Stimulated activated CD8-positive, alpha-beta memory T cell treated with anti-CD3 and anti-CD28 coated beads, Interleukin-12 subunit alpha, Interleukin-12 subunit beta, amount 100 ng/mL, for 1 hour (primary cell): Measurements from ENCODE around the gene PTDSS2.

Source experiments
- DNase-seq: peaks from one replicate; pipeline ENCODE4 v3.0.0-alpha.2; 2020; ENCODE audit warnings: low read depth

The PTDSS2 gene

DNA sequence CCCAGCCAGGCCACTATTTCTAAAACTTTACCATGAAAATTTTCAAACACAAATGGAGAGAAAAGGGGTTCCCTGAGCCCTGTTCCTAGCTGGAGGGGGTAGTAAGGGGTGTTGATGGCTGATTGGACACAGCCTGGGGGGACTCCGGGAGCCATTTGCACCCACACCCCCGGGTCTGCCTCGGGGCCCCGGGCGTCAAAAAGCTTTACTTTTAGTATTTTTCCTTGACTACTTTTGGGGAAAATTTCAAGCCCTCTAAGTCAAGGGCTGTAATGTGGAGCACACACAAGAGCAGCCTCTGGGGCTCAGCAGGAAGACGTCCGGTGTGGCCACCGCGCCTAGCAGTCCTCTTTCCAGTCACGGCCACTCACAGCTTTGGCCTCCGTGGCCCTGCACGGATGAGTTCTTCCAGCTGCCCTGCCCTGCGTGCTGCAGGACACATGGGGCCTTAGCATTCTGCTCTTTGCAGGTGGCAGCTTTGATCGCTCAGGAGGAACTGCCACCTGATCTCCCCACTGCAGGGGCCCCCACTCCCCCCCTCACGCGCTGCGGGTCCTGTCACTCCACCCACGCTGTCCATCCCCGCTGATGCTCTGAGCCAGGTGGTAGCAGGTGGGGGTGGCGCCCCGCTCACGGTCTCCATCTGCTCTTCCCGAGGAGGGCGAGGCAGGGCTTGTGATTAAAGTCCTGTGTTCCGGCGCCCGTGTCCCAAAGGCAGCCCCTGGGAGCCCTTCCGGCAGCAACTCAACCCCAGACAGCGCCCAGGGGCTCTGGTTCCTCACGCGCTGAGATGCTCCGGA, 42.5 kb downstream of the PTDSS2 start:
- DNase-seq, result no peak

DNA sequence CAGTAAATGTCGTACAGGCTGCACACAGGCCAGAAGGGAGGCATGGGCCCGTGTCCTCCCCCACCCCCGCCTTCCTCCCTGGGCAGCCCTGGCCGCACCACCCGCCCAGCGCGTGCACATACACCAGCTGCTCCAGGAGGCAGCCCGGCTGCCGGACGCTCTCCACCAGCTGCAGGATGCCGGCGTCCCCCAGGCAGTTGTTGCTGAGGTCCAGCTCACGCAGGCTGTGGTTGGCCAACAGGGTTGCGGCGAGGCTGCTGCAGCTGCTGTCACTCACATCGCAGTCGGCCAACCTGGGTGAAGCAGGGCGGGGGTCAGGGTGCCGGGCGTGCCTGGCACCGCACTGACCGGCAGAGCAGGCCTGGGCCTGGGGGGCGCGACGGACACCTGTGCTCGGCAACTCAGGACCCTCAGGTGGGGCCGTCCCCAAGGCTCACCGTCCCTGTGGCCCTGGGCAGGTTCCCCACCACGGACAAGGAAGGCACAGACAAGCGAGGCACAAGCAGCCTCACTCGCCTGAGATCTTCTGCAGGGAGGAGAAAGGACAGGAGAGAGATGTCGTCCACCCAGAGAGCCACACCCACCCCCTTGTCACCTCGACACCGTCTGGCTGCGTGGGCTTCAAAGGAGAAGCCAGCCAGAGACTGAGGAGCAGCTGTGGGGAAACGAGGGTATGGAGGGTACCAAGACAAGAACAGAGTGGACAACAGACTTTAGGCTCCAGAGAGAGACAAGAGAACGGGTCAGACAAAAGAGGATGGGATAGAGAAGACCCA, 44.9 kb downstream of the PTDSS2 start:
- no peak for DNase-seq

DNA sequence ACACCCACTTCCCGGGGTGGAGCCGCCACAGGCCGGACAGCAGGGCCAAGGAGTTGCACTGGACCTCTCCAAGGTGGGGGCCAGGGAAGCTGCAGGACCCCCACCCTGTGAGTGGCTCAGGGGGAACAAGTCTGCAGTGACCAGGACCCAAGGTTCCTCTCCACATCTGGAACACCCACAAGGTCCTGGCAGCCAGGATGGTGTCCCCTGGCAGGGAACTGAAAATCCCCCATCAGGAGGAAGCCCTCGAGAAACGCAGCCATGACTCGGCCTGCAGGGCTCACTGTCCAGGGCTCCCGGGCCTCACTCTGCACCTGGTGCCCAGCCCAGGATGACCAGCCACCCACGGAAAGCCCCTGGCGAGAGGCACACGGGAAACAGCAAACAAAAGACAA, 45.5 kb downstream of the PTDSS2 start:
- no peak for DNase-seq

DNA sequence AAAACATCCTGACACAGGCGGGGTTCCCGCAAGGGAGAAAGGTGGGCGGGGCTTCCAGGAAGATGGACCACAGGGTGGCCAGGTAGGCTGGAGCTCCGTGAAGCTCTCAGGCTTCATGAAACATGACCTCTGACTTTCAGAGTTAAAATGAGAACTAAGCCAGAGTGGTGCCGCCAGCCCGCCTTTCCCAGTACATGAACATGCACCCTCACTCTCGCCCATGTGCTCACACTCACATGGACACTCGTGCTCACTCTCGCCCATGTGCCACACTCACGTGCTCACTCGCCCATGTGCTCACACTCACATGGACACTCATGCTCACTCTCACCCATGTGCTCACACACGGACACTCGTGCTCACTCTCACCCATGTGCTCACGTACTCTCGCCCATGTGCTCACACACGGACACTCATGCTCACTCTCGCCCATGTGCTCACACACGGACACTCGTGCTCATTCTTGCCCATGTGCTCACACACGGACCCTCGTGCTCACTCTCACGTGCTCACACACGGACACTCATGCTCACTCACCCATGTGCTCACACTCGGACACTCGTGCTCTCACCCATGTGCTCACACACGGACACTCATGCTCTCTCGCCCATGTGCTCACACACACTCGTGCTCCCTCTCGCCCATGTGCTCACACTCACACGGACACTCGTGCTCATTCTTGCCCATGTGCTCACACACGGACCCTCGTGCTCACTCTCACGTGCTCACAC, 46.9 kb downstream of the PTDSS2 start:
- no peak for DNase-seq

- no peak for DNase-seq
These were observed 47.7 kb downstream of the PTDSS2 start for GRCh38 chr11:497565-498296.

DNA sequence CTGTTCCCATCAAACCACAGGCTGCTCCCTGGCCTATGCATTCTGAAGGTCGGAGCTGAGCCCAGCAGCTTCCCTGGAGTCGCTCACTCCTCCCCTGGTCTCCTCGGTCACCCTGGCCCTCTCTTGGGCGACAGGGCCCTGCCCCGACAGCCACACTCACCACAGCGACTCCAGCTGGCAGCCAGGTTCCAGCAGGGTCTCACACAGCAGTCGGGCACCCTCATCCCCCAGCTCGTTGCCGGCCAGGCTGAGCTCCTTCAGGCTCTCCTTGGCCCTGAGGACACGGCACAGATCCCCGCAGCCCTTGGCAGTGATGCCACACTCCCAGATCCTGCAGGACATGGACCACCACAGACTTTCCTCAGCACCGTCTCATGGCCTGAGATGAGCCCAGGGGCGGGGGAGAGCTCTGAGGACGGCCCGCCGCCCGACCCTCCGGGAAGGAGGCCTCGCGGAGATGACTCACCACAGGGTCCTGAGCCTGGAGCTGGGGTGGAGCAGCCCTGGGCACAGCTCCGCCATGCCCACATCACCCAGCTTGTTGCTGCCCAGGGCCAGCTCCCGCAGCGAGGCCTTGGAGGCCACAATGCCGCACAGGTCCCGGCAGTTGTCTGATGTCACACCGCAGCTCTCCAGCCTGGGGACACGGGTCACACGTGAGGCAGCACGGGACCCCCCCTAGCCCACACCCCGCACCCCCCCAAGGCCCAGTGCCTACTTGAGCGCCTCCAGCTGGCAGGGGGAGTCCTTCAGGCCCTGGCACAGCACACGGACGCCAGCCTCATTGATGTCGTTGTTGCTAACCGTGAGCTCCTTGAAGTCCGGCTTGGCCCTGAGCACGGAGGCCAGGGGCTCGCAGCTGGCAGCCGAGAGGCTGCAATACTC, 48.5 kb downstream of the PTDSS2 start:
- DNase-seq, result no peak

DNA sequence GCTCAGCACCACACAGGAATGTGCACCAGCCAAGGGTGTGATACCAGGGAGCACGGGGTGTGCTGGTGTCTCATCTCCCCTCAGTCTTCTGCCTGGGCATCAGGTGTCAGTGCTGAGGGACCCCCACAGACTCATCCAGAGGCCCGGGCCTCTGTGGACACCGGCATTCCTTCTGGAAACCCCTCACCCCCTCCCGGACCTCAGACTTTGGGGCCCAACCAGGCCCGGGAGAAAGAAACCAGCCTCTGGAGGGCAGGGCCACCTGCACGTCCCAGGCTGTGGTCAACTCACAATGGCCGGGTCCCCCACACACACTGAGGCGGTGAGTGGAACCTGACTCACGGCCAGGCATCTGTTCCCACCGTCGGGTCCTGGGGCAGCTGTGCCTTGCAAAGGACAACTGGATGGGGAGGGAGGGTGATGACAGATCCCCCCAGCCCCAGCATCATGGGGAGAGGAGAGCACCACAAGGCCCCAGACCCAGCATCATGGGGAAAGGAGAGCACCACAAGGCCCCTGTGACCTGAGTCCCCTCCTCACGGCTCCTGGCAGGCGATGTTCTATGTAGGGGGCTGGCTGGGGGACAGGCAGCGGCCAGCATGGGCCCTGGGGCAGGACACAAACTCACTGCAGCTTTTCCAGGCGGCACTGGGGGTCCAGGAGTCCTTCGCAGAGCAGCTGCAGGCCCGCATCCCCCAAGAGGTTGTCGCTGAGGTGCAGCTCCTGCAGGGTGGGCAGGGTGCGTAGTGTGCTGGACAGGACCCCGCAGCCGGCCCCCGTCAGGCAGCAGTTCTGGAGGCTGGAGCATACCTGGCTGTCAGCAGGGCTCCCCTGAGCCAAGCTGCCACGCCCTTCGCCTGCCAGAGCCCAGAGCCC, 49.4 kb downstream of the PTDSS2 start:
- DNase-seq, result no peak

DNA sequence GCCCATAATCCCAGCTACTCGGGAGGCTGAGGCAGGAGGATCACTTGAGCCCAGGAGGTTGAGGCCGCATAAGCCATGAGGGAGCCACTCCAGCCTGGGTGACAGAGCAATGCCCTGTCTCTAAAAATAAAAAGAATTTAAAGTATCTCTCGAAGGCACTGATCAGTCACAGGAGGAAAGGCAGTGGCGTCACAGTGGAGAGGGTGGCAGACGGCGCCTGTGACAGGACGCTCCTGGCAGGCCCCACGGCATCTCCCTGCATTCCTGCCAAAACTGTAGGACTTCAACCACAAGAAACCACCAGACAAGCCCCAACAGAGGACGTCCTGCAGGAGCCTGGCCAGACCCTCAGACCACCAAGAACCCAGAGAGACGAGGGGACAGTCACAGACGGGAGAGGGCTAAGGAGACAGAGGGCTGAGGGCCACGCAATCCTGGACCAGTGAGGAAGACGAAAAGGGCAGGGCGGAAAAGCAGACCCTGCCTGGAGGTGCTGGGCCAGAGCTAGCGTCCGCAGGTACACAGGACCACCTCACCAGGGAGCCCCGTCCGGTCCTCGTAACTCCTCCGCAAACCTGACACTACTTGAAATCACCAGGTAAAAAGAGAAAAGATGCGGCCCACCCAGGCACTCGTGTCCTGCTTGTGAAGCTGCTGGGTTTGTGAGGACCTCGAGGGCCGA, 51.1 kb downstream of the PTDSS2 start:
- DNase-seq, result no peak

GRCh38 chr11:501683-502287, 51.7 kb downstream of the PTDSS2 start:
- DNase-seq, result no peak

DNA sequence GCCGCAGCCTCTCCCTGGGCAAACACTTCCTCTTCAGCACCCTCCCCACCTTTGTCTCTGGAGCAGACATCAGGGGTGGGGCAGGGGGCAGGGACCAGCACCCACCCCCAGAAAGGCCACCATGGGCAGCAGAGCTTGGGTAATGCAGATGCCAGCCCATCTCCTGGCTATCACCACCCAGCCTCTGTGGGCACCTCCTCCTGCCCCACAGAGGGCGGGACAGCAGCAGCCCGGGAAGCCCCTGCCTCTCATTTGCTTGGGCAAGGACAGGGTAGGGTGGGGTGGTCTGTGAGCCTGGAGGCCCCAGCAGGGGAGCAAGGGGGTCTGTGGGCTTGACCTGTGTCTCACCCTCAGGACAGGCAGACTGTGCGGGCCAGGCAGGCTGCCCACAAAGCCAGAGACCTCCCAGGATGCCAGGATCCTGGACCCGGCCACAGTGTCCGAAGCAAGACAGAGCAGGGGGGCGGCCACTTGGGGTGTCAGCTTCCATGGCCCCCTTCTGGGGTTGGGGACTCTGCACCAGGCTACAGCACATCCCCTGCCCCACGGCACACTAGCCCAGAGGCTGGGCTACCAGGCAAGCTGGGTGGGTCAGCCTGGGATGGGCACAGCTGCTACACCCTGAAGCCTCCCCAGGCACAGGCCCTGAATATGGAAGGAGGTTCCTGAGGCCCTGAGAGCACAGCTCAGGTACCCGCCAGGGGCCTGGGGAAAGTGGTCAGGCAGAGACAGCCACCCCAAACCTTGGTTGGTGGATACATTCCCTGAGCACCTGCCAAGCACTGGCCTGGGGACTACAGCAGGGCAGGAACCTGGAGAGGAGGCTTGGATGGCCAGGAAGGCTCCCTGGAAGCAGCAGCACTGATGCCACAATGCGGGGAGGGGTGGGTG, 52.5 kb downstream of the PTDSS2 start:
- no peak for DNase-seq

- no peak for DNase-seq
These were observed 53.3 kb downstream of the PTDSS2 start for GRCh38 chr11:503179-503981.

DNA sequence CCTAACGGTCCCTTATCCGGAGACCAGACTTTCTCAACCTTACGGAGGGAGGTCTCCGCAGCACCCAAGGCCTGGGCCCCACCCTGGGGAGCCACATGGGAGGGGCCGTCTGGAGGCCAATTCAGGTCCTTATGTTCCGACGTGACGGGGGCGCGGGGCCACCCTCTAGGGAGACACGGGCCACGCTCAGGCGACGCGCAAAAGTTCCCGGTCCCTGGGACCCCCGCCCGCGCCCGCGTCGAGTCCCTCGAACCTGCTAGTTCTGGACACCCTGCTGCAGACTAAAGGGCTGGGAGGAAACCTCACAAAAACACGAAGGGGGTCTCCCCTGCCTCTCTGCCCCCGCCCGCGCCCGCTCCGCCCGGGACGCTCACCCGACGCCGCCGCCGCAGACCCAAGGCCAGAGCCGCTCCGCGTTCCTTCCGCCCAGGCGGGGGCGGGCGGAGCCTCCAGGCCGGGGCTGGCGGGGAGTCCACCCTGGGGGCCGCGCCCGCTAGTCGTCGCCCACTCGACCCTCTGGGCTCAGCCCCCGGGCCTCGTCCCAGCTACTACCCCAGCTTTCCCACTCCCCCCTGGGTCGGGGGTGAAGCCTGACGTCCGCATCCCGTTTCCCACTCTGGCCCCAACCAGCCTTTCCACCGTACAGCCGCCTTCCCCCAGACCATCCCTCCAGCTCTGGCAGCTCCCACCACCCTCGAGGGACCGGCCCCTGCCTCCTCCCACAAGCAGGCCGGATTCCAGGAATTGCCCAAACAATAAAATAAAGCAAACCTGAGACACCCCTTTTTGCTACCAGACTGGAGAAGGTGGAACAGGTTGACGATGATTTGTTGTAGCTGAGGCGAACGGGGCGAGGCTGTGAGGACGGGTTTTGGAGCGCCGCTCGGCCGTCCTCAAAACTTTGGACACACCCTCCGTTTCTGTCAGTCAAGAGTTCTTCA, 54.2 kb downstream of the PTDSS2 start:
- DNase-seq, result no peak

- no peak for DNase-seq
These were observed 54.9 kb downstream of the PTDSS2 start for GRCh38 chr11:504994-505344.

DNA sequence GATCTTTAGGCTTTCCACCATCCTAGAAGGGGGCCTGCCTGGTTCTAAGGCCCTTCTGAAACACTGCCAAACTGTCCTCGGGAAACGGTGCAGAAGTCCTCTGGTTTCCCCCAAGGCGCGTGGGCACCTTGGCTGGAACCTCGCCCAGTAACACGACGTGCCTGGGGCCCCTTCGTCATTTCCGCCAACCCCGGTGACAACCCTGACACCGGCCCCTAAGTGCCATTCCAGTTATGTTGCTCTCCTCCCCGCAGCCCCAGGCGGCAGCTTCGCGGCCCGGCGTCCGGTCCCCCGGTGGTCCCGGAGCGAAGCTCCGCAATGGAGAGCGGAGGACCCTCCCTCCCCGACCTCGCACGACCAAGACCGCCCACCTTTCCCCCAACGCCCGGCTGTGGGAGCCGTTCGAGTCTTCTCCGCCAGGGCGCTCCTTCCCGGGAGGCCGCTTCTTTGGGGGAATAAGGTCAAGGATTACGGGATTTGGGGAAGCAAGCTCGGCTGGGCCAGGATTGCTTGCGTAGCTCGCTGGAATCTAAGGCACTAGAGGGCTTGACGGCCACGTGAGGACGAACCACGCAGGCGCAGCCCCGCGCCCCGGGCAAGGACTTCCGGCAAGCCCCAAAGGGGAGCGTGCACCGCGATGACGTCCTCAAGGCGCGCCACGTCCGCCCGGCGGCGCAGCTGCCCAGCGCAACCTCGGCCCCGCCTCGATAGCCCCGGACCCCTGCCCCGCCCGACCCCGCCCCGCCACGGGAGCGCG, 56.3 kb downstream of the PTDSS2 start:
- DNase-seq, result peak; percentile 94

GRCh38 chr11:506995-507726, 57.1 kb downstream of the PTDSS2 start, which contains the start of gene RNH1:
Gene RNH1, minus strand, starts transcription at chr11:507242. Its CDS starts 5,080 bp downstream, at chr11:502162.
- DNase-seq, result peak; percentile 99
